Activated CD4-positive, alpha-beta T cell treated with anti-CD3 and anti-CD28 coated beads, Interleukin-2, Interleukin-4, amounts not matched to agents 100 ng/mL and 50 ng/mL, durations not matched to agents 16 hours and 8 hours (primary cell): ENCODE measurements around the gene MXD4.

ENCODE experiments used
- DNase-seq: peaks from one replicate; pipeline ENCODE4 v3.0.0-alpha.2; 2020; ENCODE audit warnings: low spot score

MXD4 gene

GRCh38 chr4:2261853-2262144 is at the start of gene MXD4:
Gene MXD4, minus strand, starts transcription at chr4:2262109. Its CDS starts 129 bp downstream, at chr4:2261980.
- no peak for DNase-seq

GRCh38 chr4:2306773-2307410 is 45.0 kb upstream of the MXD4 start:
- no peak for DNase-seq

GRCh38 chr4:2305766-2306501 is 44.0 kb upstream of the MXD4 start:
- no peak for DNase-seq

DNA sequence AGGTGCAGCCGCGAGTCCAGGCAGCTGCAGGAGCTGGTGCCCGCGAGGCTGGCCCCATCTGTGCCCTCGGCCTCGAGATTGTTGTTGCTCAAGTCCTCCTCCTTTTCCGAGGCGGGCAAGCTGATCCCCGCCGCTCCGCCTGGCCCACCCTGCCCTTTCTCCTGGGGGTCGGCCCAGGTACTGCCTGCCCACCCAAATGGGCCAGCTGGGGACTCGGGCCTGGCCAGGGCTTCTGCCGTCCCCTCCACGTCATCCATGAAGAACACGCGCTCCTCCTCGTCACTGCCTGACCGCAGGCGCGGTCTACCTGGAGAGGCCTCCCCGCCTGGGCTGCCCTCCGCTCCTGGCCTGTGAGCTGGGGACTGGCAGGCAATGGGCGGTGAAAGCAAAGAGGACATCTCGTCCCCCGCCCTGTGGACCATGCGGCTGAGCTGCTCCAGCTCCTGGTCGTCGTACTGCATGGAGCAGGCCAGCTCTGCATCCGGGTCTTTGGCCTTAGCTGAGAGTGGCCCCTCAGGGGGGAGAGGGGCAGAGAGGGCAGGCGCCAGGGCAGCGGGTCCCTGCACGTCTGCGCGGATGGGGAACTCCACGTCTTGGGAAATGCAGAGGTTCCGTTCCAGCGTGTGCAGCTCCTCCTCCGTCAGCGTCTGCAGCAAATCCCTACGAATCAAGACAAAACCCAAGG is 43.1 kb upstream of the MXD4 start:
- no peak for DNase-seq

DNA sequence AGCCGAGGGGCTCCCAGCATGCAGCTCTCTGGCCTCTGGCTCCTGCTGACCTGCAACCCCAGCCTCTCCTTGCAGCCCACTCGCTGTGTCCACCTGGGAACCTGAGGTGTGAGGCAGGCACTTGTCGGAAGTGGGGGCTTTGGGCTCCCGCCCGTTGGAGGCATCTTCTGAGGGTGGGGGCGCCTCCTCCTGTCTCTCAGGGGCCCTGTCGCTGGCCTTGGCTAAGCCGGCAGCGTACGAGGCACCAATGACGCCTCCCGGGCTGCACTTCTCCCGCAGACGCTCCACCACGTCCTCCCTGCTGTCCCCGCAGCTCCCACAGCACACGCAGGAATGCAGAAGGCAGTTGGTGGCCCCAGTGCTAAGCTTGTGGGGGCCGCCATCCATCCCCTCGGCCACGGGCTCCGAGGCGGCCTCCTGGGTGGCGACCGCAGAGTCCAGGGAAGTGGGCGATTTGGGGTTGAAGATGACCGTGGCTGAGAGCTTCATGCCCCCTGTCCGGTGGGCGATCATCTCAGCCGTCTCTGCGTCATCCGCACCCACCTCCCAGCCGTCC is 42.5 kb upstream of the MXD4 start:
- no peak for DNase-seq

GRCh38 chr4:2303686-2304320 is 41.9 kb upstream of the MXD4 start:
- no peak for DNase-seq

- DNase-seq: no peak
These were observed 41.3 kb upstream of the MXD4 start for GRCh38 chr4:2303121-2303685.

DNA sequence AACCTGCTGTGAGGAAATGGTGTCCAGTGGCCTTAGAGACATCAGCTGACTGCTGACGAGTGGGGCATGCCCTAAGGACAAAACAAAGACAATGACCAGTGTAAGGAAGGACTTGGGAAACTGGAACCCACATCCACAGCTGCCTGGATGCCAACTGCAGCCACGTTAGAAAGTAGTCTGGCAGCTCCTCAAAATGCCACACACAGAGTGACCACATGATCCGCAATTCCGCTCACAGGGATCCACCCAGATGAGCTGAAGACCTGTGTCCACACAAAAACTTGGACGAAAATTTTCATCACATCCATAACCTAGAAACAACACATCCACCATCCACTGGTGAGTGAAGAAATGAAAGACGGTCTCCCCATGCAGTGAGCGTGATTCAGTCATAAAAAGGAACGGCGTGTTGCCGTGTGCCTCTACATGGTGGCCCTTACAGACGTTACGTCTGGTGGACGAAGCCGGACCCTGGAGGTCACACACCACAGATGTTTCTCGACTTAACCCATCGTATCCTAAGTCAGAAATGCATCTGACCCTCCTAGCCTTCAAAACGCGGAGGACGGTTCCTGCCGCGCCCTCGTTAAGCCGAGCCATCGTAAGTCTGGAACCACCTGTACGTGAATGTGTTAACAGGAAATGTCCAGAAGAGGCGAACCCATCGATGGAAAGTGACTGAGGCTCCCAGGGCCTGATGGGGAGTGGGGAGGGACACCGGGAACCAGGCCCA is 40.6 kb upstream of the MXD4 start:
- DNase-seq: no peak

DNA sequence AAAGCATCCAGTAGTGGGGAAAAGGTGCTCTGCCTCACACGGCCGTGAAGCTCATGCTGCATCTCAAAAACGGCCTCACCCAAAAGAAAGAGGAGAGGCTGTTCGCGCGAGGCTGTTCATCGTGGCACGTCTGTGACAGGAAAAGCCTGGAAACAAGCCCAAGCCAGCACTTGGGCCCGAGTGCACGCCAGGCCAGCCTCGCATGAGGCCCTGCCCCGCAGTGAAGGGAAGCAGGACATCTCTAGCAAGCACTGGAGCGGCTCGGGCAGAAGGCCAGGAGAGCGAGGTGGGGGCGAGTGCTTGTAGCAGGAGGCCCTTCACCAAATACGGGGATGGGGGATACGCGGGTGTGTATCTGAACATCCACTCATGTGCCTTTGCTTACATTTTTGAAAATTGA is 39.9 kb upstream of the MXD4 start:
- DNase-seq: no peak

- DNase-seq: no peak
These were observed 39.3 kb upstream of the MXD4 start for GRCh38 chr4:2301225-2301642.

DNA sequence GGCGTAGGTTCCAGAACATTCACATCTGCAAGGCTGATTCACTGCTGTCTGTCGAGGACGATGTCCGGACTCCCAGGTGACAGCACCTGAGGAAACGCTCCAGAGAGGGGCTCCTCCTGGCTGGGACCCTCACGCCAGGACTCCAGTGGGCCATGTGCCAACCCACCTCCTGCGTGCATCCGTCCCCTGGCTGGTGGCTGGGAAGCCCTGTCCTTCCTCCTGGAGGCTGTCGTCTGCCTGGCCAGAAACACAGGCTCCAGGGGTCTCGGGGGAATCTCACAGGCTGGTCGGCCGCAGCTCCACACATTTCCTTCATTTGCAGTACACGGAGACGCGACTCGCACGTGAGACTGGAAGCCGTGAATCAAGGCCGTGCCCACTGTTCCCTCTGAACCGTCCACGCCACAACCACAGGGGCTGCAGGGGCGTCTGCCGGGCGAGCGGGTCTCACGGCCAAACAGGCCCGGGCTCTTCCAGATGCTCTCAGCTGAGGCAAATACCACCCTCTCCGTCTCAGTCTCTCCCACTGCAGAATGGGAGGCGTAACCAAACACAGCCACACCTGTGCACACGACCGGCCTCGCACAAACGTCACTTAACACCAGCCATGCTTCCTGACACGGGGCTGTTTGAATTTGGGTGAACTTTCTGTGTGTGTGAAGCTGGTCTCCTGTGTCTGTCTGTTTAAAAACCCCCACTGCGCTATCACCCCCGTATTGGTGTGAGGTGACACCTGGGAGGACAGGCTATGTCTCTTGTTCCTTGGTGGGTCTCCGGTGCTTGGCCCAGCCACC is 38.7 kb upstream of the MXD4 start:
- DNase-seq: no peak

GRCh38 chr4:2299794-2300193 is 37.9 kb upstream of the MXD4 start:
- no peak for DNase-seq

DNA sequence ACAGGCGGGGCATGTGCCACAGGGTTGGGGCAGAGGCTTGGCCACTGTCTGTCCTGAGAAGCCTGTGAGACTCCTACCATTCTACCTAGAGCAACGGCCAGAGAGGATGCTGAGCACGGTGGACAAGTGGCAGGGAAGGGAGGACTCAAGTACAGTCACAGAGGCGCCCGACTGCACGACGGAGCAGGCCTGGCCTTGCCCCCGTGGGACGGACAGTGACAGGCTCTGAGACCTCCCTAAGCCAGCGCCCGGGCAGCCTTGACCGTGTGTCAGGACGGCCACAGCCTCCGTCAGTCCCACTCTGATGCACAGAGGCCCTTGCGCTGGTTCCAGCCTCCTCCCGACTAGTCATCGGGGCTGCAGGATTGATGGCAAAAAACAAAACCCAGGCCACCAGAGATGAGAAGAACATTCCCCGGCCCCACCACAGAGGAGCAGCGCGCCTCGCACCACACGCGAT is 36.7 kb upstream of the MXD4 start:
- DNase-seq: no peak

- DNase-seq: no peak
These were observed 36.0 kb upstream of the MXD4 start for GRCh38 chr4:2297606-2298531.

- no peak for DNase-seq
These were observed 35.0 kb upstream of the MXD4 start for GRCh38 chr4:2296631-2297601.

DNA sequence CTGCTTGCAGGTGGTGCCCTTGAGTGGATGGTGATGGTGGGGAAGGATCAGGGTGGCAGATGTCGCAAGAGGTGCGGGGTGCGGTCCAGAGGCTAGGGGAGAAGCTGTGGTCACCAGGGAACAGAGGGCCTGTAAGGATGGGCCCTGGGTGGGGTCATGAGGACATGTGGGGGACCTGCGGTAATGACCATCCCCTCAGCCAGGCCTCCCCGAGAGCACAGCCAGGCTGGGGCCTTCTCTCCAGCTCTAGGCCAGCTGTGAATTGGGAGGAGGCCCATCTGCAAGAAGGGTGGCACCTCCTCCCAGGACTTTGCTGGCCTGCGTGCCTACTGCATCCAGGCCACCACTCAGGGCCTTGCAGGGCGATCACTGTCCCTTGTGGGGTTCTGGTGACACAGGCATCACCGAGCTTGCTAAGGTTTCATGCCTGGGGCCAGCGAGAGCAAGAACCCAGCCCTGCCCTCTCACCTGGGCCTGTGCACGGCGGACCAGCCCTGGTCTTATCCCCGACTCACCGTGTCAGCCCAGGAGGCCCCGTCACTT is 34.1 kb upstream of the MXD4 start:
- no peak for DNase-seq

DNA sequence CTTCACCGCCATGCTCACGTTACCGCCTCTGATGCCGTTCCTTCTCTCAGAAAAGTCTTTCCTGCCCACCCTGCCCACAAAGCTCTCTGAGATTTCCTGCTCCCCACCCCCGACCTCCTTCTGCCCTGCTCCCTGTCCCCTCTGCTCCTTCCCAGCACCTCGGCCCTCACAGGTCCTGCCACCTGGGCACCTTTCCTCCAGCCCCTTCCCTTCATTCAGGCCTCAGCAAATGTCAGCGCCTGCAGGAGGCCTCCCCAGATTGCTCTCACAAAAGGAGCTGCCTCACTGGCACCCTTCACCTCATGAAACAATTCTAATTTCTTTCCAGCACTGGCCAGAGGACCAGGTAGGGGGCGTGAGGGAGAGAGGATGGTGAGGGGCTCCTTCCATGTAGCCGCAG is 33.6 kb upstream of the MXD4 start:
- DNase-seq: no peak

DNA sequence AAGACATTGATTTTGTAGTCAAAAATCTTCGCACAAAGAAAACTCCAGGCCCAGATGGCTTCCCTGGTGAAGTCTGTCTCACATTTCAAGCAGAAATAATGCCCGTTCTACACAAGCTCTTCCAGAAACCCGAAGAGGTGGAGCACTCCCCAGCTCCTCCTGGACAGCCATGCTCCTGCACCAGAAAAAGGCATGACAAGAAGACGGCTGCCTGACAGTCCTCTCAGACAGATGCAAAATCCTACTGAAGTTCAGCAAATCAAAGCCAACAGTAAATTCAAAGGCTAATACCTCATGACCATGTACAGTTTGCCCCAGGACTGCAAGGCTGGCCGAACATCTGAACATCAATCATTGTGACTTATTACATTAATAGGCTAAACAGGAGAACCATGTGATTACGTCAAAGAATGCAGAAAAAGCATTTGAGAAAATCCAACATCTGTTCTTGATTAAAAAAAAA is 30.8 kb upstream of the MXD4 start:
- DNase-seq: no peak
